ENCODE measurements around the gene SAA1. TPM values are rescaled to one million over a fixed set of nuclear protein-coding genes. Genes with fewer than 3 reads are reported as not detected.

Gene SAA1
- polyA plus RNA-seq, 1 donor (not counting 4 experiments of a cell fraction or from before 2014, with no cell fraction given) = 27.5 TPM

- no peaks in the 10 kb centered on the region for H3K79me2 ChIP-seq (ENCODE audit: control insufficient read depth, insufficient read depth, low read length)
- dilution Hi-C loops (cut with MboI; ENCODE audit: extremely low pct_ligation_motif_present, low sequenced_read_pairs) = no loop called here
- no peak for FAIRE-seq
- peaks cover 8 to 9% of the 10 kb centered on the region in 2 experiments for H3K36me3 ChIP-seq (ENCODE audit: control insufficient read depth in 2 of 2, extremely low read depth in 1 of 2, insufficient read depth in 2 of 2, low read length in 2 of 2)
- no peaks in the 10 kb centered on the region for H4K20me1 ChIP-seq (ENCODE audit: control insufficient read depth, extremely low read depth, insufficient read depth, low read length)
- TF ChIP-seq, protein P1, sequence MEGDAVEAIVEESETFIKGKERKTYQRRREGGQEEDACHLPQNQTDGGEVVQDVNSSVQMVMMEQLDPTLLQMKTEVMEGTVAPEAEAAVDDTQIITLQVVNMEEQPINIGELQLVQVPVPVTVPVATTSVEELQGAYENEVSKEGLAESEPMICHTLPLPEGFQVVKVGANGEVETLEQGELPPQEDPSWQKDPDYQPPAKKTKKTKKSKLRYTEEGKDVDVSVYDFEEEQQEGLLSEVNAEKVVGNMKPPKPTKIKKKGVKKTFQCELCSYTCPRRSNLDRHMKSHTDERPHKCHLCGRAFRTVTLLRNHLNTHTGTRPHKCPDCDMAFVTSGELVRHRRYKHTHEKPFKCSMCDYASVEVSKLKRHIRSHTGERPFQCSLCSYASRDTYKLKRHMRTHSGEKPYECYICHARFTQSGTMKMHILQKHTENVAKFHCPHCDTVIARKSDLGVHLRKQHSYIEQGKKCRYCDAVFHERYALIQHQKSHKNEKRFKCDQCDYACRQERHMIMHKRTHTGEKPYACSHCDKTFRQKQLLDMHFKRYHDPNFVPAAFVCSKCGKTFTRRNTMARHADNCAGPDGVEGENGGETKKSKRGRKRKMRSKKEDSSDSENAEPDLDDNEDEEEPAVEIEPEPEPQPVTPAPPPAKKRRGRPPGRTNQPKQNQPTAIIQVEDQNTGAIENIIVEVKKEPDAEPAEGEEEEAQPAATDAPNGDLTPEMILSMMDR (optimal IDR thresholded peaks at IDR 0.05 in 1 of 3, IDR thresholded peaks at IDR 0.05 in 1 of 3, conservative IDR thresholded peaks at IDR 0.05 in 1 of 3; ENCODE audit: extremely low read depth in 1 of 3, insufficient read depth in 2 of 3, low read length in 3 of 3) = no peak
- TF ChIP-seq EZH2 (IDR thresholded peaks at IDR 0.05; ENCODE audit: low read length) = no peak
- H3K9me1 ChIP-seq (ENCODE audit: control insufficient read depth, extremely low read depth, insufficient read depth, low read length) = no peaks in the 10 kb centered on the region
- no peak overlapping the region for H3K4me2 ChIP-seq (ENCODE audit: control insufficient read depth, extremely low read depth, insufficient read depth, low read depth, low read length)
- no peaks in the 10 kb centered on the region for H3K27me3 ChIP-seq (ENCODE audit: control insufficient read depth, extremely low read depth, insufficient read depth, low read length)
- H3K9me3 ChIP-seq (ENCODE audit: control insufficient read depth, low read depth, low read length) = no peaks in the 10 kb centered on the region
- H3K9ac ChIP-seq (ENCODE audit: control insufficient read depth, extremely low read depth, insufficient read depth, low read length) = no peak overlapping the region
- no peaks in the 10 kb centered on the region for H3K4me1 ChIP-seq (ENCODE audit: control insufficient read depth, extremely low read depth, insufficient read depth, low read length)
- no peak overlapping the region for H3K4me3 ChIP-seq (ENCODE audit: control insufficient read depth in 2 of 3, extremely low read depth in 1 of 3, insufficient read depth in 2 of 3, low read depth in 1 of 3, low read length in 3 of 3)
- H2AFZ ChIP-seq (ENCODE audit: control insufficient read depth, low read length) = no peak overlapping the region
- no peak overlapping the region for H3K27ac ChIP-seq (ENCODE audit: control insufficient read depth, insufficient read depth, low read length)
- no peak for DNase-seq (ENCODE audit: low read depth, low spot score)
These were observed 11.7 kb downstream of the SAA1 start for GRCh38 chr11:18277565-18278271.

DNA sequence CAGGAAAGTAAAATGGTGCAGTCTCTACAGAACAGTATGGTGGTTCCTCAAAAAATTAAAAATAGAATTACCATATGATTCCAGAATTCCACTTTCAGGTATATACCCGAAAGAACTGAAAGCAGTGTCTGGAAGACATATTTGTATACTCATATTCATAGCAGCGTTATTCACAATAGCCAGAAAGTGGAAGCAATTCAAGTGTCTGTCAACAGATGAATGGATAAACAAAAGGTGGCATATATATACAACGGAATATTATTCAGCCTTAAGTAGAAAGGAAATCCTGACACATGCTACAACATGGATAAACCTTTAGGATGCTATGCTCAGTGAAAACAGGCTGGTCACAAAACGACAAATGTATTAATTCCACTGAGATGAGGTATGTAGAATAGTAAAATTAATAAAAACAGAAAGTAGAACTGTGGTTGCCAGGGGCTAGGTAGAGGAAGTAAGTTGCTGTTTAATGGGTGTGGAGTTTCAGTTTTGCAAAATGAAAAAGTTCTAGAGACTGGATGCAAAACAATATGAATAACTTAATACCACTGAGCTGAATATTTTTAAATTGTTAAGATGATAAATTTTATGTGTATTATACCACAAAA is 14.5 kb downstream of the SAA1 start:
- Histone ChIP-seq H3K79me2 (ENCODE audit: control insufficient read depth, insufficient read depth, low read length) (no peaks in the 10 kb centered on the region), H3K27ac (ENCODE audit: control insufficient read depth, insufficient read depth, low read length) (no peak overlapping the region), H3K4me2 (ENCODE audit: control insufficient read depth, extremely low read depth, insufficient read depth, low read depth, low read length) (no peak overlapping the region), H3K36me3 (ENCODE audit: control insufficient read depth in 2 of 2, extremely low read depth in 1 of 2, insufficient read depth in 2 of 2, low read length in 2 of 2) (peaks cover 14 to 18% of the 10 kb centered on the region in 2 experiments), H3K9me3 (ENCODE audit: control insufficient read depth, low read depth, low read length) (no peaks in the 10 kb centered on the region), H3K9ac (ENCODE audit: control insufficient read depth, extremely low read depth, insufficient read depth, low read length) (no peak overlapping the region), H4K20me1 (ENCODE audit: control insufficient read depth, extremely low read depth, insufficient read depth, low read length) (no peaks in the 10 kb centered on the region), H2AFZ (ENCODE audit: control insufficient read depth, low read length) (no peak overlapping the region), H3K4me3 (ENCODE audit: control insufficient read depth in 2 of 3, extremely low read depth in 1 of 3, insufficient read depth in 2 of 3, low read depth in 1 of 3, low read length in 3 of 3) (no peak overlapping the region), H3K27me3 (ENCODE audit: control insufficient read depth, extremely low read depth, insufficient read depth, low read length) (no peaks in the 10 kb centered on the region), H3K9me1 (ENCODE audit: control insufficient read depth, extremely low read depth, insufficient read depth, low read length) (no peaks in the 10 kb centered on the region), H3K4me1 (ENCODE audit: control insufficient read depth, extremely low read depth, insufficient read depth, low read length) (no peaks in the 10 kb centered on the region)
- DNase-seq (ENCODE audit: low read depth, low spot score) = no peak
- TF ChIP-seq, protein P1 (optimal IDR thresholded peaks at IDR 0.05 in 1 of 3, IDR thresholded peaks at IDR 0.05 in 1 of 3, conservative IDR thresholded peaks at IDR 0.05 in 1 of 3; ENCODE audit: extremely low read depth in 1 of 3, insufficient read depth in 2 of 3, low read length in 3 of 3) = no peak
- TF ChIP-seq EZH2 (IDR thresholded peaks at IDR 0.05; ENCODE audit: low read length) = no peak
- dilution Hi-C loops (cut with MboI; ENCODE audit: extremely low pct_ligation_motif_present, low sequenced_read_pairs) = no loop called here
- FAIRE-seq = no peak

Data from keratinocyte (primary cell).